ENCODE results near the gene CRIP3.

The CRIP3 gene

GRCh38 chr6:43274127-43274915 lies 34.3 kb downstream of the CRIP3 start:
- H3K4me3 ChIP-seq (ENCODE audit: control insufficient read depth, low read depth, low read length): no peak overlapping the region
- TF ChIP-seq CTCF (conservative IDR thresholded peaks at IDR 0.05; ENCODE audit: control insufficient read depth, insufficient read depth, low read depth, low read length): no peak
- DNase-seq (ENCODE audit: low read depth): no peak

DNA sequence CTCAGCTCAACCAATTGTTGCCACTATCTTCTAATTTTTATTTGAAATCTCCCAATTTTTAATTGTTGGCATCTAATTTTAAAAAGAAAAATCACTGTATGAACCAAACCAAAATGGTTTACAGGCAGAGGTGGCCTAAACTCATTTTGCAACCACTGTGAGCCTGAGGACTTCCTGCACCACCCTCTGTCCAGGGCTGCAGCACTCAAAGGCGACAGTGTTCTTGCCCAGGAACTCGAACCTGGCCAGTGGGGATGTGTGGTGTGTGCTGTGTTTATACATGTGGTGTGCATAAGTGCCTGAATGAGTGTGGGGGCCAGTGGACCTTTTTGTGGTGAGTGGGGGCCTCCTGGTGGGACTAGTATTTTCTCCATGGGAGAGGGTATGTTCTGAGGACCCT lies 34.9 kb downstream of the CRIP3 start:
- no peak for DNase-seq (ENCODE audit: low read depth)
- no peak for TF ChIP-seq CTCF (conservative IDR thresholded peaks at IDR 0.05; ENCODE audit: control insufficient read depth, insufficient read depth, low read depth, low read length)
- no peak overlapping the region for H3K4me3 ChIP-seq (ENCODE audit: control insufficient read depth, low read depth, low read length)

DNA sequence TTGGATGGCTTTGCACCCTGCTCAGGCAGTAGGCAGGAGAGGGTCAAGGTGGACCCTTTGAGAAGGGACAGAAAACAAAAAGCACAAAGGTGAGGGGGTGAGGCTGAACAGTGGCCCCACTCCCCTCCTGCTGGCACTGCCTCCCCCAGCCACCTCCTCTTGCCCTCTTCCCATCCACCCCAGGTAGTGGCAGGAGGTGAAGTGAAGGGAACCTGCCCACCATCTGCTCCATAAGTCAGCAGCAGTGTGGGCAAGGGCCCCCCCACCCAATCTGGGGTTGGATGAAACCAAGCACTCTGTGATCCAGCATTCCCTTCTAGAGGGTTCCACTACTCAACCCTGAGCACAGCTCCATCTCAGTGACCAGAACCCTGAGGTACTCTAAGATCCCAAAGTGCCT lies 36.7 kb downstream of the CRIP3 start:
- no peak overlapping the region for H3K4me3 ChIP-seq (ENCODE audit: control insufficient read depth, low read depth, low read length)
- DNase-seq (ENCODE audit: low read depth): no peak
- TF ChIP-seq CTCF (conservative IDR thresholded peaks at IDR 0.05; ENCODE audit: control insufficient read depth, insufficient read depth, low read depth, low read length): no peak

- no peak overlapping the region for H3K4me3 ChIP-seq (ENCODE audit: control insufficient read depth, low read depth, low read length)
- DNase-seq (ENCODE audit: low read depth): no peak
- TF ChIP-seq CTCF (conservative IDR thresholded peaks at IDR 0.05; ENCODE audit: control insufficient read depth, insufficient read depth, low read depth, low read length): no peak
Observed at GRCh38 chr6:43271103-43271815, 37.4 kb downstream of the CRIP3 start.

GRCh38 chr6:43269273-43270007 lies 39.2 kb downstream of the CRIP3 start:
- no peak overlapping the region for H3K4me3 ChIP-seq (ENCODE audit: control insufficient read depth, low read depth, low read length)
- no peak for DNase-seq (ENCODE audit: low read depth)
- no peak for TF ChIP-seq CTCF (conservative IDR thresholded peaks at IDR 0.05; ENCODE audit: control insufficient read depth, insufficient read depth, low read depth, low read length)

- no peak for DNase-seq (ENCODE audit: low read depth)
- H3K4me3 ChIP-seq (ENCODE audit: control insufficient read depth, low read depth, low read length): no peak overlapping the region
- TF ChIP-seq CTCF (conservative IDR thresholded peaks at IDR 0.05; ENCODE audit: control insufficient read depth, insufficient read depth, low read depth, low read length): no peak
Observed at GRCh38 chr6:43268782-43269272, 39.8 kb downstream of the CRIP3 start.

Measured in fibroblast of mammary gland (primary cell).